HUDEP-2 (cell line): Measurements from ENCODE around the gene MCM6.

ENCODE experiments used
- DNase-seq, 76 experiments: peaks; one replicate each; lab custom pipeline; 2025; ENCODE audit not compliant: unreplicated experiment in 76 of 76; lab: John Stamatoyannopoulos, UW

The MCM6 gene

DNA sequence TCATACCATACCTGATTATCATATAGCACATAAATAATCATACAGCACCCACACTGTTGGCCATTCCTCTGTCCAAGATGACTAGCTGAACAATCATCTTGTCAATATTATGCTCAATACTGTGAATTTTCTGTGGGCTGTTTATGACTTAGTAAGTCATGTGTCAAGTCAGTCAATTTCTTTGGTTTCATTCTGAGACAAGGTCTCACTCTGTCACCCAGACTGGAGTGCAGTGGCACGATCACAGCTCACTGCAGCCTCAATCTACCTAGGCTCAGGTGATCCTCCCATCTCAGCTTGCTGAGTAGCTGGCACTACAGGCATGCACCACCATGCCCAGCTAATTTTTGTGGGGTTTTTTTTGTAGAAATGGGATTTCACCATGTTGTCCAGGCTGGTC is 5.7 kb downstream of the MCM6 start:
- no peak for DNase-seq

- no peak for DNase-seq
Measured at GRCh38 chr2:135863233-135863632, 13.0 kb downstream of the MCM6 start.

- no peak for DNase-seq
Measured at GRCh38 chr2:135862718-135863117, 13.5 kb downstream of the MCM6 start.

DNA sequence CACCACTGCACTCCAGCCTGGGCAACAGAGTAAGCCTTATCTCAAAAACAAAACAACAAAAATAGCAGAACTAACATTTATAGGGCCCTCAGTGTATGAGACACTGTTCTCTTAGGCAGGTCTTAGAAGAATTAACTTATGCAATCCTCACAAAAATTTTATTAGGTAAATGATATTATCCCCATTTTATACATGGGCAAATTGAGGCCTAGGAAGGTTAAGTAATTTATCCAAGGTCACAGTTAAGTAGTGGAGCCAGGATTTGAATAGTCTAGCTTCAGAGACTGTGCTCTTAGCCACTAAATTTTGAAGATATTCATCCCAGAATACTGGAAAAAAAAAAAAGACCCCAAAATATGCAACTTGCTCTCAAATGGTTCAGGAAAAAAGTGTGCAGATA is 22.8 kb downstream of the MCM6 start:
- no peak for DNase-seq

GRCh38 chr2:135851858-135852257 is 24.4 kb downstream of the MCM6 start:
- no peak for DNase-seq

DNA sequence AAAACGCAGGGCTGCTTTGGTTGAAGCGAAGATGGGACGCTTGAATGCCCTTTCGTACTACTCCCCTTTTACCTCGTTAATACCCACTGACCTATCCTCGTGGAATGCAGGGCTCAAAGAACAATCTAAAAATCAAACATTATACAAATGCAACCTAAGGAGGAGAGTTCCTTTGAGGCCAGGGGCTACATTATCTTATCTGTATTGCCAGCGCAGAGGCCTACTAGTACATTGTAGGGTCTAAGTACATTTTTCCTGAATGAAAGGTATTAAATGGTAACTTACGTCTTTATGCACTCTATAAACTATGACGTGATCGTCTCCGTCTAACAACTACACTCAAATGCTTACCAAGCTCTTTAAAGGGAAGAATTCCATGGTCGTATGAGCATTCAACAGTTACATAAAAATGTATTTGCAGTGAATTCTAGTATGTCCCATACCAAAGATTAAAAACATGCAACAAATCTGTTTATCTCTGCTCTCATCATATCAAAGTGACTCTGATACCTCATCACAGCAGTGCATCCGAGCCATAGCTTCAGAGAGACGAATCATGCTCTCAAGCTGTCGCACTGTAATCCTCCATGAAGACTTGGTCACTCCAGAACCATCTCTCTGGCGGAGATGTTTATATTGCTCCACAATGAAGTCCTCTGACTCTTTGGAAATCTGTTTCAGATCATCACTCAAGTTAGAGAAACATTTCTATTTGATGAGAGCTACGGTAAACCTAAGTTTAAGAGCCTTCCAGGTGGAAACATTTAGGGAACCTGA is 25.2 kb downstream of the MCM6 start:
- DNase-seq, result no peak

DNA sequence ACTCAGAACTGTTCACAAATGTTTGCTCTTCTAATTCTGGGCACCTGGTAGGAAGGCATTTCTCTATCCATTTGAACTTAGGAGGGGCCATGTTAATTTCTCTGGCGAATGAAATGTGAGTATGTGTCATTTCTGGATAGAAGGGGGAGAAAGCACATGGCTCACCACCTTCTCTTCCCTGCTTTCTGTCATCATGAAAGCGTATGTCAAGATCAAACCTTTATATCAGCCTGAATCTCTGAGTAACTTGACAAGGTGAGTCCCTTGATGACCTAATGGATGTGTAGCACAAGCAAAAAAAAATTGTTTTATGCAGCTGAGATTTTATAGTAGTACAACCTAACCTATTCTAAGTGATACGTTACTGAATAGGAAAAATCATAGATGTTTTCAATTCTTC is 27.2 kb downstream of the MCM6 start:
- DNase-seq, result no peak

GRCh38 chr2:135845997-135846396 is 30.2 kb downstream of the MCM6 start:
- DNase-seq, result no peak

DNA sequence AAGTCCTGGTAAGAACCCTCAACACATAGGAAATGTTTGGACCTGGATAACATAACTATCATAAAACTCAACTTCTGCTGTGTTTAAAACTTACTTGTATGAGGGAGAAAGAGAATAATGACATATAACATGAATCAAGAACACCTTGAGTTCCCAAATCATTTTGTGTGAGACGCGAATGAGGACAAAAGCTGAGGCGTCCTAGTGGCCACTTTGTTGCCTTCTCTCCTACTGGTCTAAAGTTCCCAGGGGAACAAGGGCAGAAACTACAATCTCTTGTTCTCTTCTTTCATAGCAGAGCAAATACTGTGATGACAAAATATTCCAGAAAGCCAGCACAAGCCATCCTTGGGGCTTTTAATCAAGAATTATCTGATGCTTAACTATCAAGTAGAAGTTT is 31.0 kb downstream of the MCM6 start:
- DNase-seq, result no peak

- DNase-seq, result no peak
Measured at GRCh38 chr2:135844301-135844895, 31.8 kb downstream of the MCM6 start.

DNA sequence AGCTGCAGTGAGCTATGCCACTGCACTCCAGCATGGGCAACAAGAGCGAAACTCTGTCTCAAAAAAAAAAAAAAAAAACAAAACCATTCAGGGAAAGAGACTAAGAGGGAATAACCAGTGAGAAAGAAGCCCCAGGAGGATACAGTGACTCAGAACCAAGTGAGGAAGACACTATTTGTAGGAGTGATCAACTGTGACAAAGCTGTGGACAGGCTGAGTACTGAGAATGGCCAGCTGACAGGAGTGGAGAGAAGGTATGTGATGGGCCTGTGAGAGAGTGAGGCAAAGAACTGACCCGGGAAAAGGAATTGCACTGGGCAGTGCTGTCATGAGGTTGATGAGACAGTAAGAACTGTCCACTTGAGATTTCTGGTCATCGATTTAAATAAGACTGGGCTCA is 32.6 kb downstream of the MCM6 start:
- DNase-seq, result no peak

- DNase-seq, result no peak
Measured at GRCh38 chr2:135840601-135841000, 35.6 kb downstream of the MCM6 start.

DNA sequence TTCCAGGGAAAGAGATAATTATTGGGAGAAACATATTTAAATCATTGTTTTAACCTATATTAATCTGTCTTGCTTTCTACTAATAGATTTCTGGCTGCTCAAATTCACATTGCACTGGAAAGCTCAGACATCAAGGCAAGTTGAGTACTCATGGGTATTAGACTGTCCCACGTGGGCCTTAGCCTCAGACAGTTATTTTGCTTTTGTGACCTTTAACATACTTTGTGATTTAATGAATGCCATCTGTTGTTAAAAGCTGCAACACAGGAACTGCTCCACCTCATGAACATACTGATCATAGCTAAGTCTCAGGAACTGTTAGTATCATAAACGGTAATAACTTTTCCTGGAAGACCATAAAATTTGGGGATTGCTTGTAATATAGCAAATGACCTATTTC is 36.5 kb downstream of the MCM6 start:
- no peak for DNase-seq

DNA sequence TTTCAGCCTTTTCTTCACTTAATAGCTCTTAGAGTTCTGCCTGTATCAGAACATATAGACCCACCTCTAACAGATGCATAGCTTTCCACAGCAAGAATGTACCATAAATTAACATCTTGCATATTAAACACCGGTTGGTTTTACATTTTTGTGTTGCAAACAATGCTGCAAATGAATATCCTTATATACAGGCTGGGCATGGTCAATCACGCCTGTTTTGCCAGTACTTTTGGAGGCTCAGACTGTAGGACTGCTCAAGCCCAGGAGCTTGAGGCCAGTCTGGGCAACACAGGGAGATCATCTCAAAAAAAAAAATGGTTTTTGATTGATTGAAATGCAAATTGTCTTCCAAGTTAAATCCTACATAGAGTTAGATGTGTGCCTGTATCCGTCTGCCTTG is 37.7 kb downstream of the MCM6 start:
- DNase-seq, result no peak

DNA sequence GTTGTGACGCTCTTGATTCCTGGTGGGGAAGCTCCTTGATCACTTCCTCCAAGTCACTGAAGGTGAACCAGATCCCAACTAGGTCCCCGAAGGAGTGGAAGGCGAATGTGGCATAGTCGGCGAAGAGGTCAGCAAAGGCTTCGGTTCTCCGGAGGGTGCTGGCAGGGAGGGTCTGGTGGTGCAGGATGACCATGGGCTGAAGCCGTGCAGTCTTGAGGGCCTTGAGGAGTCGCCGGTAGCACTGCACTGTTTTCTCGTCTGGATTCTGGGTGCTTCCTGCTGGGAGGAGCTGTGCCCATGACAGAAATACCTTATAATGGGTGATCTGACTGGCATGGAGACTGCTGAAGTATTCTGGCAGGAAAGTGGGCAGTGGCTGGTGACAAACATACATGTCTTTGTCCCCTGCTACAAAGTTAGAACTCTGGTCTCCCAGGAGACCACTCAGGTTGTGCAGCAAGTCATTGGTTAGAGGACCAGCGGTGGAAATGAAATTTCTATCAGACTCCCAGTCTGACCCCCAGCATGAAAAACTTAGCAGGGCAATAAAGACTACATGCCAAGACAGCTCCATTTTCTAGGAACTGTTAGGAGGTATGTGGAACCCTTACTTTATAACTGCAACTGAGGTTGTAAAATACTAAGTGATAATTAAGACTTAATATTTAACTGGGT is 39.5 kb downstream of the MCM6 start, which contains the start of gene LCT:
Gene LCT, minus strand, starts transcription at position 589 of the 675 bp plus-strand sequence. Its CDS starts 15 bp downstream, at position 574.
- no peak for DNase-seq

DNA sequence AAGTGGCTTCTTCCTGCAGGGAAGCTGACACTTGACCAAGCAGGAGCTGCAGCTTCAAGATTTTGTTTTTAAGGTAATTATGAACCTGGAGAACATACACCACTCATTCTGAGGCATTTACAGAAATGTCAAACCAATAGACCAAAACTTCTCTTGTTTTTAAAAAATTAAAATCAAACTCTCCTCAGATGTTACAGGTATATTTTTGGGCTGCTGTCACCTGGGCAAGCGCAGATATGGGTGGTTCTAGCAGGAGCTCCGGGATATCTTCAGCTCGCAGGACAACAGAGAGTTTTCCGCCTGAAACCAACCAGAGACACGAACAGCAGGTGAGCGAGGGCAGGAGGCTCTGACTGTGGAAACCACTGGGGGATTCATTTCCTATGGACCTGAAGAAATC is 43.4 kb downstream of the MCM6 start:
- DNase-seq, result no peak

- no peak for DNase-seq
Measured at GRCh38 chr2:135831180-135831812, 44.9 kb downstream of the MCM6 start.

DNA sequence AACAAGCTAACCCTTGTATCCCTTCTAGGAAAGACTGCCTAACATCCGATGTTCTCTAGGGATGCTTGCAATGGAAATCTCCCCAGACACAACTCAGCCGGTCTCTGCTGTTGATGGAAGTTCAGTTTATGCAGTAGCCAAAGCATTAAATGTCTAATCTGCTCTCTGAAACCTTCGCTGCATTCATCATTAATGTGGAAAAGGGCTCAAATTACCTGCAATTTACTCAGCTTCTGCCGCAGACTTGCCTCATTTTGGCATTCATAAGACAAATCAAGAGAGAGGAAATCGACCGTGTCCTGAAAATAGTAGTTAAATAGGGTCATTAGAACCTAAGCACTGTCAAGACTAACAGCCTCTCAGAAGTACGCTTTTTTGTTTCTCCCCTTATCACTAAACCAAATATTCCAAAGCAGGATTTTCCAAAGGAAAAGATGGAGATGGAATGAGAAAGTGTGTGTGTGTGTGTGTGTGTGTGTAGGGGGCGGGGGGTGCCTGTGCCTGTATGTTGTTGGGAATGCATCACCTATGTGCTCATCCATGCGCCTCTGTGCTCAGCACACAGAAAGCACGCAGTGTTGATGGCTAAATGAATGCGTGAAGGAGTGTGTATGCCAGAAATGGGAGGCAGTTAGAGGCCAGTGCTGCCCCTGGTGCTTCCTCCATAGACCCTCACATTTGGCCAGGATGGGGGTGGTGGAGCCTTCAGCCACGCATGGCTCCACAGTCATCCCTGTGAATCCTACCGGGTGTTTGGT is 46.7 kb downstream of the MCM6 start:
- no peak for DNase-seq

DNA sequence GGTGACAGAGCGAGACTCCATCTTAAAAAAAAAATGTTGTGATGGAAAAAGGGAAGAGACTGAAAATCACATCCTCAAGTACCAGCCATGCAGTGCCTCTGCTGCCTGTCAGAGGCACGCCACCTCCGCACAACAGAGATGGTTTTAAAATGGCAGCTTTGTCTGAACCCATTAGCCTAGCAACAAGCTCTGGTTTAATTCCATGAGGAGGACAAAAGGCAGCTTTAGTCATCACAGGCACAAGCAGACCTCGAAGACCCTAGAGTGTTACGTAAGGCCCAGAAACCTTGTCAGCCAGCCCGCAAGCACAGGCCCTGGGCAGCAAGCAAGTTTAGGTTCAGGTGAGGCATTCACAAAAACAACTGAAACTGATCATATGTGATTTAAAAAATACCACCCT is 49.7 kb downstream of the MCM6 start:
- no peak for DNase-seq

GRCh38 chr2:135825550-135826176 is 50.6 kb downstream of the MCM6 start:
- no peak for DNase-seq
